G401.6 (cell line): ENCODE data around the gene TMOD1.
"Not testable (repeated sequence)": the region's sequence is repeated elsewhere in the genome, so short reads cannot be mapped to it uniquely, and the experiment has no call there.

Experiments used
- FAIRE-seq: peaks from 2 replicates; lab custom pipeline; 2012; peaks lifted over from hg19 to GRCh38; lab: Jason Lieb, UNC

TMOD1 gene

DNA sequence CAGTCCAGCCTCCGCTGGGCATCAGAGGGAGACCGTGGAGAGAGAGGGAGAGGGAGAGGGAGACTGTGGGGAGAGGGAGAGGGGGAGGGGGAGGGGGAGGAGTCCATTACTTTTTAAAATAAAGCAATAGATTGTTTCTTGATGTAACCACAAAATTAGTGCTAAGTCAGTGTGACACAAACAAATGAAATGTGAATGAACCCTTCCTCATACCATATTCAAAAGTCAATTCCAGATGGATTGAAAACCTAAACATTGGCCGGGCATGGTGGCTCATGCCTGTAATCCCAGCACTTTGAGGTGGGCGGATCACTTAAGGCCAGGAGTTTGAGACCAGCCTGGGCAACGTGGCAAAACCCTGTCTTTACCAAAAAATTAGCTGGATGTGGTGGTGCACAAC is 2.6 kb upstream of the TMOD1 start:
- not testable (repeated sequence) for FAIRE-seq

DNA sequence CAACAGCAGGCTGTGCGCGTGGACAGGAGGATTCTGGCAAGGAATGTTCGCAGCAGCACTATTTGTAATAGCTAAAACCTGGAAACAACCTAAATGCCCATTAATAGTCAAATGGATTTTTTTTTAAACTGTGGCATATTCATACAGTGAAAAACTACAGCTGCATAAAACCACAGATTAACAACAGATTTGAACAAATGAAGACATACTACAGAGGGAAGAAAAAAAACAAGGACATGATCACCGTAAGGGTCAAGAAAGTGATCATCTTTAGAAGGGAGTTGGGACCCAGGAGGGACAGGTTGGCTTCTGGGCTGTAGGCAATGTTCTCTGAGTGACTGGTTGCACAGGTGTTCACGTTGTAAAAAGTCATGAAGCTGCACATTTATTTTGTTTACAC is 1.2 kb upstream of the TMOD1 start:
- no peak for FAIRE-seq

DNA sequence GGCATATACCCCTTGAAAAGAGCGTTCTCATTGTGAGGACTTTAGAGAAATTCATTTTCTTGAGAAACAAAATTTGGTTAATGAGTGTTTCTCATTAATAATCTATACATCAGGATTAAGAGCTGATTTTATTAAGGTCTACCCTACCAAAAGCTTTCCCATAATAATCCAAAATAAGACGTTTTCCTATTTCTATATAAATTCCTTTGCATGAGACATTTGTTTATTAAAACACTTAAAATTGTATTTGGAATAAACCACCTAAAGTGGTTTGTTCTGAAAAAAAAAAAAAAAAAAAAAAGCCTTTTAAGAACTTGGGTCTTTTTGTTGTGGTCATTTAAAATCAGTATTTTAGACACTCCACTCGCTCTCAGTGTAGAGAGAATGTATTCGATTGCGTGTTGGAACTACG is 695 bp upstream of the TMOD1 start:
- FAIRE-seq: no peak

DNA sequence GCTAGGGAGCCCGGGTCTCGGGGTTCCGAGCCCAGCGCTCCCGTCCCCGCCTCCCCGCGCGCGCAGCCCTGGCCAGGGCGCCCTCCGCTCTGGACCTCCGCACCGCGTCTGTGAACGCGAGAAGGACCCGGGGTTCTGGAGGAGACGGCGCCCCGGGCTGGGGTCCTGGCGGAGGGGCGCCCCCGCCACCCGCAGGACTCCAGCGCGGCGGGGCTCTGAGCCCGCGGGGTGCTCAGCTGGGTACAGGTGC is 431 bp downstream of the TMOD1 start:
- no peak for FAIRE-seq

DNA sequence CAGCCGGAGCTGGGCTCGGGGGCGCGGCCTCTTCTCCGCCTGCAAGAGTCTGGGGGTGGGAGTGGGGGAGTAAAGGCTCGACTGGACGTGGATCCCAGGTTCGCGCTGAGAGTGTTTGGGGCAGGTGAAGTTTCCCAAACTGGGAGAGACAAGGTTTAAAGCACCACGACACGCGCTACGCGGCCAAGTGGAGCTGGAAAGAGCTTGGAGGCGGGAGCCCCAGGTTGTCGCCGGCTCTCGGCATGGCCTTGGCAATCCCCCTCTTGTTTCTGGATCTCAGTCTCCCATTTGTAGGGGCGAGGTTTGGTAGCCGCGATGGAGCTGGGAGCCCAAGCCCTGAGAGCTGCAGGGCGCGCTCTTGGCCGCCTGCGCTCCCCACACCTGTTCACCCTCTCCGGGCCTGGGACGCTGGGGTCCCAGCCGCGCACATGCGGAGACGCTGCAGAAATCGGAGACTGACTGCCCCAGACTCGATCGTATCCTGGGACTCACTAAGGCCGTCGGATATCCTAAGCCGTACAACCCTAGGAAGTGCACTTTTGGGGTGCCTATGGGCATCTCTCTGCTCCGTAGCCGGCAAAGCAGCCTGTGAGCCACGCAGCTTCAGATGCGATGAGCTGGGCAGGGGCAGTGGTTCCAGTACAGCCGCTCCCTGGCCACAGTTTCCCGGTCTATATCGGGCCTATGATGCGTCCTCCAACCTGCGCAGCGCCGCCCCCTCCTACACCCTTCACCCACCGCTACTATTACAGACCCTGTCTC is 937 bp downstream of the TMOD1 start:
- FAIRE-seq: no peak

DNA sequence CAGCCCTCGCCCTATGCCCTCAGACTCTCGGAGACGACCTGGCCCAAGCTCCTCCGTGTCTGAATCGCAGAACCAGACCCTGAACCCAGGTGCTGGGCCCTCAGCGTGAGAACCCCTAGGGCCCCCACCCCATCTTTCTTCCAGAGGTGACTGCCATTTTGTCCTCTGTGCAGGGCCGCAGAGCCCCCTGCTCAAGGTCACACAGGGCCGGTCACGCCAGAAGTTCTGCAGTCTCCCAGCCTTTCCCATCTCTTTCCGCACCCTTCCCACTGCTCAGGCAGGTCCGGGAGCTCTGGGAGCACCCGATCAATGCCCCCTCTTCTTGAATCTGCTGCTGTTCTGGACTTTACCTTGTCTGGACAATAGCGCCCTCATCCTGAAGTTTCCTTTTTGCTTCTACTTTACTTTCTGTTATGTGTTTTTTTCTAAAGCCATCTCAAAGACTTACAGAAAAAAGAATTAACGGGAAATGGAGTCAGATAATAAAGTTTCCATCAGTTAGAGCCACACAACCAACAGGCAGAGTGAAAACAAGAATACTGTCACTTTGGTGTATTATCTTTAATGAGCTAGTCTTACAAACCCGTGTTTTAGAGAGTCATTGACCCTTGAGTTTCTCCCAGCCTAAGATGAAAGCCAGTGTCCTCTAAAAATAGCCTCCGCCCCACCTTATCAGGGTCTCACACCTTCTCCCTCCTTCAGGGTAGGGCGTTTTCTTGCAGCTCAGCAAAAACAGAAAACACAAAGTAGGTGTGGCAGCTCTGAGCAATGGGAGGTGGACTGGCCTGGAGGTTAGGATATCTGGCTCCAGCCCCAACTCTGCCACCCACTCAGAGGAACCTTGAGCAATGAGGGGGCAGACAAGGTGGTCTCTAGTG is 1.8 kb downstream of the TMOD1 start:
- no peak for FAIRE-seq

DNA sequence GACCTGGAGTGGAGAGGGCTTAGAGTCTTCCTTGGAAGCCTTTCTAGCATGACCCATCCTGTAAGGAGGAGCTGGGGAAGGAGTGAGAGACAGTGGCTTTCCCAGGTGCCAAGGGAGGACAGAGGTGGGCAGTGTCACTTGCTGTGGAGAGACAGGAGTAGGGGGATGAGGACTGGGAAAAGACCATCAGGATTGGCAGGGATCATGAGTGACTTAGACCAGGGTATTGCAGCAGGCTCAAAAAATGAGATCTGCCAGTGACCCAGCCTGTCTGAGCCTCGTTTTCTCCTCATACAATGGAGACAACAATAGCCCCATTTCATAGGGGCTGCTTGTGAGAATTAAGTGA is 2.4 kb downstream of the TMOD1 start:
- FAIRE-seq: no peak

DNA sequence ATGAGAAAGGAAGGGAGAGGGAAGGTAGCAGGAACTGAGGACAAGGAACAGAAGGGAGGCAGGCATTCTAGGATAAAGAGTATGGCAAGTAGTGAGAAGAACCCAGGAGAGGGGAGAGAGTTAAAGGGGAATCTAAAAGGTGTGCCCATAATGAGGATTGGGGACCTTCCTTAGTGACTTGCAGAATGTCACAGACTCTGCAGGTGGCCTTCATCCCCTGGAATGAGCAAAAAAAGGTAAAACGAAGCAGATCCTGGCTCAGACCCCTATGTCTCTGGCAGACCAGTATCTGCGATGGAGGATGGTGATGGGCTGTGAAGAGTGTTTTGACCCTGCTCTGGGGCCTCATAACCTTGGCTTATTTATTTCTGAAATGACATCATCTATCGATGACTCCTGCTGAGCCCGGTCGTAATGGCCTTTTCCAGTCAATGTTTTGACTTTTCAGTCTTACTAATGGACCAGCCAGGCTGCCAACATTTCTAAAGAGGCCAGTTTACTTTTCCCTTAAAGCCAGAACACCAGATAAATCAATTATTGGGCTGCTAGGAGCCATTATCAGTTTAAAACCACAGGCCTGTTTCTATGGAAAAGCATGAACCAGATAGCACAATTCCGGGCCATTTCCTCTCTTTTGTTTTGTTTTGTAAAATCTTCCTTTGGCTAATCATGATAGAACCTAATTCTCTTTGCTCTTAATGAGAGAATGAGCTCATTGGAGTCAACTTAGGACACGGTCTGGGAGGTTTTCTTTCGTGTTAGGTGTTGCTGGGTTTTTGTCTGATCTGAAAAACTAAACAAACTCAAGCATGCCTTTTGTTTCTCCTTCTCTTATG is 3.1 kb downstream of the TMOD1 start:
- FAIRE-seq: no peak

DNA sequence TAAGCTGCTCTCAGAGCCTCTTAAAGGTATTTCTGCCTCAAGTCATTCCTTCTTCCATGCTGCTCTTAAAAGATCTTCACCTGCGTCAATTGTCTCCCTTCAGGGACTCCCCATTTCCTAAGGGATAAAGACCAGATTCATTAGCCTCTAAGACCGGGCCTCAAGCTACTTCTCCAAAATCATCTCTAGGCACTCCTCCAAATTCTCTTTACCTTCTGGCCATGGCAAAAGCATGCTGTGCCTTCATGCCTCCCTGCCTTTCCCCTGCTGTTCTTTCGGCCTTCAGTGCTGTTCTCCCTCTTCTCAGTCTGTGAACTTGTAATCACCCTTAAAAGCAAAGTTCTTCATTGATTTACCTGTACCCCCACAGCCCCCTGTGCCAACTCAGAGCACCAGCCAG is 4.4 kb downstream of the TMOD1 start:
- no peak for FAIRE-seq

DNA sequence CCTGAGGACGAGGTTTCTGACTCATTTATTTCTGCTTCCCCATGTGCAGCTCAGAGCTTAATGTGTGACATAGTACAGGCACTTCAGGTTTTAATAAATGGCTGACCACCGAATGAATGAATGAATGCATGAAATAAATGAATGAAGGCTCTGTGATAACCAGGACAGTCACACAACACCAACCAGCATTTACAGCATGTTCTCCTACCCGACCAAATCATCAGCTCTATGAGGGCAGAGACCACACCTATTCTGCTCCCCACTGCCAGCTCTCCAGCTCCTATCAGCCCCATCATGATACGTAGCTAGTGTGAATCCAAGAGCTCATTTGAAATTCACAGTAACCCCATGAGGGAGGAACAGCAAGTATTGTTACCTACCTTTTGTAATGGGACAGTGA is 4.8 kb downstream of the TMOD1 start:
- no peak for FAIRE-seq

DNA sequence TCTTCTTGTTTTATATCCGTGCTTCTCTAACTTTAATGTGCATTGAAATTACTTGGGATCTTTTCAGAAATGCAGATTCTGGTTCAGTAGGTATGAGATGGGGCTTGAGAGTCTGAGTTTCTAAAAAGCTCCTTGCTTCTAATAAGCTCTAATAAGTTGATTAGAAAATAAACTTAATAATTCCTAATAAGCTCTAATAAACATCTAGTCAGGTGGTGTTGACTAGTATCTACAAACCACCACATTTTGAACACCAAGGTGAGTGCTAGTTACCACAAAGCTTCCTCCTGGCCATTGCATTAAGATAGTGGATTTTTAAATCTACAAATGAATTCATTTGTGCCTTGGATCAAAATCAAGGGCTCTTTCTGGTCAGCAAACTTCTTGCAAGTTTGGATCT is 5.3 kb downstream of the TMOD1 start:
- FAIRE-seq: no peak

DNA sequence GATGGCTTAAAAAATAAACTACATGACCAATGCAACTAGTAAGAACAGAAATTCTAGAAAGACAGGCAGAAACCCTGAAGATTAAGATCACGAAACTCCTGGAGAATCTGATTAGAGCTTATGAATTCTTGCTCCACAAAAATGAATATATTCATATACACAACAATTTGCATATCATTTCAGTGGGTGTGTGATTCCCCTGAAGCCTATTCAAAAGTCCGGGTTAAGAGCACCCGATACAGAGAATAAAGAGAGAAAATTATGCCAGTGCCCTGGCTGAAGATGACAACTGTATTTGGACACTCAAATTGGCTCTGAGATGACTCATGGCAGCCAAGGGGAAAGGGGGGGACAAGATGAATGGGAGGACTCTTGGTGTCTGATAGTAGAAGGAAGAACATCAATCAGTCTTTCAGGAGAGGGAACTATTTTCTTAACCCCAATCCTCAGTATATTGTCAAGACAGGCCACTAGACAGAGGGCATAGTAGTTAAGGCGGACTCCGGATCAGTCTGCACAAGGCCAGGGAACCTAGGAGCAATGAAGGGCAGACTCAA is 6.0 kb downstream of the TMOD1 start:
- no peak for FAIRE-seq

DNA sequence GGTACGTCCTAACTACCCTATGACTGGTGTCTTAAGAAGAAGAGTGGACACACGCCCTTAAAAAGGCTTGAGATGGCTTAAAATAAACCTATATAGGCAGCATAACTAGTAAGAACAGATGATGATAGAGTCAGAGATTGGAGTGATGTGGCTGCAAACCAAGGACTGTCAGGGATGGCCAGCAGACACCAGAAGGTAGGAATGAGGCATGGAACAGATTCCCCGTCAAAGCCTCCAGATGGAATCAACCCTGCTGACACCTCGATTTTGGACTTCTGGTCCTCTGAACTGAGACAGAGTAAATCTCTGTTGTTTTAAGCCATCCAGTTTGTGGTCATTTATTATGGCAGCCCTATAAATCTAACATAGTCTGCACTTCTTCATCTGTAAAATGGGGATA is 7.4 kb downstream of the TMOD1 start:
- no peak for FAIRE-seq

DNA sequence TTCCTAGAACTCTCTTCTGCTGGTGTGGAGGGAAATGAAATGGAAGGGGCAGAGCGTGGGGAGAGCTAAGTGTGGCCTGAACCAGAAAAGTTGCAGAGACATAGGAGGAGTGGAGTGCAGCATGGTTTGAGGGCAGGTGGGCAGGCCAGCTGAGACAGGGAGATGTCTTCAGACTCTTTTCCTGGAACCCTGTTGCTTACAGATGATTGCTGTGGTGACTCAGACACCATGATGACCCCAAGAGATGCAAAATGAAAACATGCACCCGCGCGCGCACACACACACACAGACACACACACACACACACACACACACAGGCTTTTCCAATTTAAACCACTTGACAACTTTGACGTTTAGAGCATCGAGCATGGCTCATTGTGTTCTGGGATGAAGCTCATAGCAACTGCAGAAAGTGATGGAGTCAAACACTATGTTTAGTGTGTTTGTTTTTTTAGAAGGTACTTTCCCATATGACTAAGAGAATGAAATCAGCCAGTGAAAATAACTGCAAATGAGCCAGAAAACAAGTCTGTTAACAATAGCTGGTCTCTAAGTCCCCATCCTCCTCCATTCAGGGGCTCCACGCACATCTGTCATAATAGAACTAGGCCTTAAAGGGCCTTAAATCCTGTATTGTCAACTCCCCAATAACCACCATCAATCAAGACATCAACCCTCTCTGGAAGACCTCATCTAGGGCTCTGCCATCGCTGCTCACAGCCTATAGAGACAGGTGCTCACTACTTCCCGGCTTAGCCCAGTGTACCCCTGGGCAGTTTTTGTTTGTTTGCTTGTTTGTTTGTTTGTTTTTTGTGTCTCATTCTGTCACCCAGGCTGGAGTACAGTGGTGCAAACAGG is 9.6 kb downstream of the TMOD1 start:
- FAIRE-seq: no peak

DNA sequence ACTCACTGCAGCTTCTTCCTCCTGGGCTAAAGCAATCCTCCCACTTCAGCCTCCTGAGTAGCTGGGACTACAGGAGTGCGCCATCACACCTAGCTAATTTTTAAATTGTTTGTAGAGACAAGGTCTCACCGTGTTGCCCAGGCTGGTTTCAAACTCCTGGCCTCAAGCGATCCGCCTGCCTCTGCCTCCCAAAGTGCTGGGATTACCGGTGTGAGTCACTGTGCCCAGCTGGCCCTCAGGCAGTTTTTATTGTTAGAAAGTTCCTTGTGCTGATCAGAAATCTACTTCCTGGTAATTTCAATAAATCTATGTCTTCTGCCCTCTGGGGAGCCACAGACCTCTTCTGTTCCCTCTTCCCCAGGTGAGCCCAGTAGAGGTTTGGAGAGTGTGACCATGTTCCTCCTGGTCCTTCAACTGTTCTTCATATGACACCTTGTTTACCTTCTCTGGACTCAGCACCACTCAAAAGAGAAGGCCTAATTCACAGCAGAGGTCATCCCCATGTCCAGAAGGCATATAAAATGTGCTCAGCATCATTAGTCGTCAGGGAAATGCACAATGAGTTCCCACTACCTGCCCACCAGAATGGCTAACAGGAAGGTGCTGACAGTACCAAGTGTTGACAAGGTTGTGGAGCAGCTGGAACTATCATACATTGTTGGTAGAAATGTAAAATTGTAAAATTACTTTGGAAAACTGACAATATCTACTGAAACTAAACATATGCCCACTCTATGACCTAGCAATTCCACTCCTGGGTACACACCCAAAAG is 10.4 kb downstream of the TMOD1 start:
- FAIRE-seq: no peak

DNA sequence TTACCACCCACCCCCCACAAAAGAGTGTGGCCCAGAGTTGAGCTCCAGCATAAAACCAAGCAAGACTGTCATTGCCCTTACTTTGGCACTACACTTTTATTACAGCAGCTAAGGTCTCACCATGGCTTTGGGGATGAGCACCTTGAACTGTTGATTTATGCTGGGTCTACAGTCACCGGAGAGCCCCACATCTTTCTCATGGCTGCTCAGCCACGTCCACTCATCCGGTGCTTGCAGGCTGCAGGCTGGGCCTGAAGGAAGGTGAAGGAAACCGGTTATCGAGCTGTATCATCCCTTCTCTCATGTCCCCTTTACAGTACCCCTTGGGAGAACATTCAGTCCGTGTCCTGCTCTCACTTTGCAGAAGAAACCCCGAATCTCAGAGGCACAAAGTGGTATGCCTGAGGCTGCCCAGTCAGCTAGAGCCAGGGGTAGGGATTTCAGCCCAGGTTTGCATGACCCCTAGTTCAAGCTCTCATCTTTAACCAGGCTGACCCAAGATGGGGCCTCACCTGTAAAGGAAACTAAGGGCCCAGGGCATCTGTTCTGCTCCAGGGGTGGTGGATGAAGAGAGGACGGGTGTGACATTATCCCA is 11.6 kb downstream of the TMOD1 start:
- FAIRE-seq: no peak

DNA sequence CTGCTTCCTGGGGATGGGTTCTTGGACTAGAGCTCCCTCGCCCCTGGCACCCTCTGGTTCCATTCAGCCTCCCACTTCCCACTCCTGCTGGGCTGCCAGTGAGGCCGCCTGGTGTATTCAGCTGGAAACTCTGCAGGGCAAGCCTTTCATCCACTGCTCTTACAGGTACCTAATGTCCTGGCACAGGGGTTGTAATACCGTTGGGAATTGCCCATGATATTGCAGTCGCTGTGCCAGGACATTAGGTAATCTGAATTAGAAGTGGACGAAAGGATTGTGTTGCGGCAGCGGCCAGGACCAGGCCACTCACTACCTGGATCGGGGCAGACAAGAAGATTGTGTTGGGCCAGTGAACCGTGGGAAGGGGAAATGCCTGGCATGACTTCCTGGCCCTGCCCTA is 13.1 kb downstream of the TMOD1 start:
- FAIRE-seq: no peak

DNA sequence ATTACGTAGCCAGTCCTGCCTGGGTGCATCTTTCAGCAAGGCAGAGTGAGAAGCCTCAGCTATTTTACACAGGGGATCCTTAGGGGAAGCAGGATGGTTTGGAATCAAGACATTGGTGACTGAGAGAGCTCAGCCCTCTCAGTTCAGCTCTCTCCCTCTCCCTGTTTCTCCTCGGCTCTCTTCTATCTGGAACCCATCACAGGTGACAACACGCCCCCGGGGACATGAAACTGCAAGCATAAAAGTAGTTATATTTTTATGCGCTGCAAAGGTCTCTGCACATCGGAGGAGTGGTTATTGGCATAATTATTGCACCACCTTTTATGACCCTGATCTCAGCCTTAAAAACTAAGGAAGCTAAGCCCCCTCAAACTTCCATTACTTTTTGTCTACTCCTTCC is 14.2 kb downstream of the TMOD1 start:
- no peak for FAIRE-seq

DNA sequence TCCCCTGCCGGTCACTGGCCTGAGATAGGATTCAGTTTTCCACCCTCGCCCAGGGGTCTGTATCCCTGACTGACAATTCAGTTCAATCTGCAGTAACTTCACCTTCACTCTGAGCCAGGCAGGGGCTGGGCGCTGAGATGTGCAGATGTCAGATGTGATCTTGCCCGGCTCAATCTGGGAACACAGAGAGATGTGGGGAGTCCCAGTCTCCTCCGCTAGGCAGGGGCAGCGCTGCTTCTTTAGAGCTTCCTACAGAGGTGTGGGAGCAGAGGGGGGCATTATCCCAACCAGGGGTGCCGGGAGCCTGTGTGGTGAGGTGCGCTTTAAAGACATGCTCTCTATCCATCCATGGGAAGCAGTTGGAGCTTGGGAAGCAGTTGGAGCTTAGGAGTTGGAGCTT is 14.6 kb downstream of the TMOD1 start:
- FAIRE-seq: no peak

DNA sequence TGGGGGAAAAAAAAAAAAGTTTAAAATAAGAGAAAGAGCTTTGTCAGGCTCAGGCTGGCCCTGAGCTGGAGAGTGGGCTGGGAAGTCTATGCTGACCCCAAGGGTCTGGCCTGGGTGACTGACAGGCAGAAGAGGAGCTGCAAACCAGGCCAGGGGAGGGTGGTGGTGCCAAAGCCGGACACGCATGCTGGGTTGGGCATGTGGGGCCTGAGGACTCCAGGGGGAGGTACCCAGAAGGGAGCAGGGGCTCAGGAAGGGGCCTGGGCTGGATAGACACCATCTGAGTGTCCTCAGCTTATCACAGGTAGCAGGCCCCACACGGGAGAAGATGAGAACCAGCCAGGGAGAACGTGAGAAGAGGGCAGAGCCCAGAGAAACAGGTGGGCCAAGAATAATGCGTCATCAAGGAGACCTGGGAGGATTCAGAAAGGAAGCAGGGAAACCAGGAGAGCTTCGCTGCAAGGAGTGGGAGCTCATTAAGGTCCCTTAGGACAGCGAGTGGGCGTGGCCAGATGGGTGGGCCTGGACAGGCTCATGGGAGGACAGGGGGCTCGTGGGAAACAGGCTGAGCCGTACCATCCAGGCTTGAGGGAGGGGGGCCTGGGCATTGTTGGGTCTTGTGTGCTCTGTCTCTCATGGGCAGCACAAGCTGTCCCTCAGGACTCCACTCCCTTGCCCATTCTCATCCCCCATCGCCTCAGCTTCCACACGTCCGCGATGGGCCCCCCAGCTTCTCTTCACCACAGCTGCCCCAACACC is 16.0 kb downstream of the TMOD1 start:
- FAIRE-seq: no peak
